Iris pigment epithelial cell (primary cell): ENCODE data around the gene TMPRSS6.
"Not testable (repeated sequence)": the region's sequence is repeated elsewhere in the genome, so short reads cannot be mapped to it uniquely, and the experiment has no call there.

Experiments used
- DNase-seq: peaks from one replicate; pipeline ENCODE4 v3.0.0-alpha.2; 2011; ENCODE audit warnings: low read depth

TMPRSS6 gene

DNA sequence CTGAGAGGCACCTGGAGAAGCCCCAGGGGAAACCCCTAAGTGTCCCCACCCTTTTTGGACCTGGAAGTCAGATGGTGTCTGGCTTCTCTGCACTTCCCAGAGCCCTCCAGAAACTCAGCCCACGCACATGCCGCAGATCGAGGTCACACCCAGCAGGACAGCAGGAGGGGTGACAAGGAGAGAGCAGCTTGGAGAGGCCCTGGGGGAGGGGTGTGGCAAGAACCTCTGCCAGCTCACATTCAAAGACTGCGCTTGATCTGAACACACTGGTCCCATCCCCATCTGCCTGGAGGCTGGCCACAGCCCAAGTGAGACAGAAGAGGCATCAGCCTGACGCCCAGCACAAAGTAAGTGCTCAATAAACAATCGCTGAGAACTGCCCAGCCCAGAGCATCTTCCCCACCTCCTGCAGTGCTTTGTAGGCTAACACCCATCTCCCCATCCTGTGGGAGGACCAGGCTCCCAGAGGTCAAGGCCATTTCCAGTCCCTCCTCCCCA is 21.4 kb downstream of the TMPRSS6 start:
- no peak for DNase-seq

DNA sequence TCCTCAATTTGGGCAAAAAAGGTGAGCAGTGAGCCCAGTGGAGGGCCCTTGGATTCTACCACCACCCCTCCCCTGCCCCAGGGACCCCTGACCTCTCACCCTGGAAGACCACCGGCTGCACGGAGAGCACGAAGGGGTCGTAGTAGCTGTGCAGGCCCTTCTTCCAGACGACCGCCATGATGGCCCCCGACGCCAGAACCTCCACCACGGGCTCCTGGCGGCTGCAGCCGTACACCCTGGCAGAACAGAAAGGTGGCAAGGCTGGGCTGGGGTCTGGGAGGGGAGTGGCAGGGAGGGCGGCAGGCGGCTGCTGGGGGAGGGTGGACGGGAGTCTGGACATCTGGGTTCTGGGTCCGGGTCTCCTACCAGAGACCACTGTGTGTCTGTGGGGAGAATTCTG is 23.3 kb downstream of the TMPRSS6 start:
- no peak for DNase-seq

DNA sequence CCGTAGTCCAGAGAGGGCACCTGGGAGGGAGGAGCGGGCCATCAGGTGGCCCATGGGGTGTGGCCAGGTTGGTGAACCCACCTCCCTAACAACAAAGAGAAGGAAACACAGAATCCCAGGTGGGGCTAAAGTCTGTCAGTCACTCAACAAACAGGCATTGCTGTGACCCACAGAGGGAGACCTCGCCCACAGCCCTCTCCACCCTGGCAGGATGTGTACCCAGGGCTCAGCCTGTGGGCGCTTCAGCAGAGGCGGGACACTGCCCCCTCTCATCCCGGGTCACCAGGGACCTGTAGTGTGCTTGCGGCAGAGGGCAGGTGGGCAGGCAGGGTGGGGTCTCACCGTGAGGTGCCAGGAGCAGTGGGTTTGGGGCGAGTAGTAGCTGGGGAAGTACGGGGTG is 25.1 kb downstream of the TMPRSS6 start:
- no peak for DNase-seq

GRCh38 chr22:37083914-37084313 is 25.6 kb downstream of the TMPRSS6 start:
- DNase-seq = no peak

- DNase-seq = peak; percentile 43
These were observed 27.2 kb downstream of the TMPRSS6 start for GRCh38 chr22:37082251-37082873.

GRCh38 chr22:37080838-37081237 is 28.7 kb downstream of the TMPRSS6 start:
- DNase-seq = no peak

DNA sequence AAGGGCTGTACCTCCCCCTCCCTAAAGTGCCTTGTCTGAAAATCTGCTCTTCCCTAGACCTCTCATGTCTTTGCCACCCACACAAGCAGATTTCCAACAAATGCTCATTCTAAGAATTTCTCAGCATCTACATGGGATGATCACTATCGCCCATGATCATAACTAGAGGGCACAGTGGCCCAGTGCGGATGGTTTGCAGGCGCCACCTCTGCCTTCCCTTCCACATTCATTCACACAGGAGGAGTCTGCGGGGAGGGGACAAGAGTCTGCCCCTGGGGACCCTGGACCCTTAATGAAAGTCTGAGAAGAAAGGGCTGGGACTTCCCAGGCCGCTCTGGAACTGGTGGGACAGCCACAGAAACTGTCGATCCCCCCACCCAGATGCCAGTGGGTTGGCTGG is 29.1 kb downstream of the TMPRSS6 start:
- DNase-seq = no peak

DNA sequence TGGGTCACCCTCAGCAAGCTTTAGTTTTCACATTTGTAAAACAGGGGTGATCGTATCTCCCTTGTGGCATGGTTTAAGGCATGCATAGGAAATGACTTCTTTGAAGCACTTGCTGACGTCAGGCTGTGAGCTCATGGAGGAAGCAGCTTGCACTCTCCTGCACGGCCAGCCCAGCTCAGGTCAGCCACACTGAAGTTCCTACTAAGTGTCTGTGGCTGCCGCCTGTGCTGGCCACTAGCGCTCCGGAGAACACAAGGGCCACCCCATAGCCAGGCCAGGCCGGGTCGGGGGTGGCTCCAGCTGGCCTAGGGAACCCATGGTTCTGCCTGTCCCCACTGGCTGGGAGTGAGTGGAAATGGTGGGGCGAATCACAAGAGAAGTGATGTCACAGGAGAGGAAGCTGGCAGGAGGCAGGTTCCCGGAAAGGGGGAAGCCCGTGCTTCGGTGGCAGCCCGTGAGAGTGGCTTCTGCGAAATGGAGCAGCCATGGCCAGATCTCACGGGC is 29.8 kb downstream of the TMPRSS6 start:
- peak; percentile 62 for DNase-seq

DNA sequence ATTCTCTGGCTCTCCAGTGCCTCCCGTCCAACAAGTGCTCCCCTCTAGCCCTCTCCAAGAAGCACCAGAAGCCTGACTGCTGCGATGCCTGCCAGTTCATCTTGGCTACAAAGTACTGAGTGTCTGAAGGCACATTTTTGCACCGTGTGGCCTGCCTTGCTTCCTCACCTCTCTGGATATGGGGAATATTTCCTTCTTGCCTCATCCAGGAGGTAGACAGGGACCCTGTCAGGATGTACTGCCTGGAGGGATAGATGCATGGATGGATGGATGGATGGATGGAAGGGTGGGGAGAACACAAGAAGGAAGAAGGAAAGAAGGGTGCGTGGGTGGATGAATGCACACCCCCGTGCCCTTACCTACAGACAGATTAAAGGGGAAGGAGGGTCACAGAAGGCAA is 30.4 kb downstream of the TMPRSS6 start:
- no peak for DNase-seq

DNA sequence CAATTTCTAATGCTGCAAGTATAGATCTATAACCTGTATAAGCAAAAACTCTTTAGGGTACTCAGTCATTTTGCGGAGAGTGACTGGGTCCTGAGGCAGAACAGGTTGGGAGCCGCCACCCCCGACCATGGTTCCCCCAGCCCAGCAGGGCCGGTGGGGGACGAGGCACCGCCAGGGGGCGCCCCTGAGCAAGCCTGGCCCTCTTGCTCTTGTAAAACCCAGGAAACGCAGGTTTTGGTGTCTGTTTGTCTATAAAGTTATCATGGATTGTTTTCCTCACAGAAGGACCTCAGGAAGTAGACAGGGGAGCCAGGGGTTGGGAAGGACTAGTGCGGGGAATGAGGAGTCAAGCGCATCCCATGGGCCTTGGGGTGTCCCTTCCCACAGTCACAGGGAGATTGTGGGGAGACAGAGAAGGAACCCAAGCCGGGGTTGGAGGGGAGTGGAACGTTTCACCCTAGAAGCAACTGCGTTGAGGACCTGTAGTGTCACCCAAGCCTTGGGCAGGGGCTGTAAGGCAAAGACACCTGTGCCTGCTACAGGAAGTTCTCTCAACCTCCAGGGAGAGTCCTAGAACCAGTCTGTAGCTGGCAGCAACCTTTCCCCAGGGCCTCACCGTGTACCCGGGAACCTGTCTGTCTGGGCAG is 31.6 kb downstream of the TMPRSS6 start:
- DNase-seq = peak; percentile 33

- DNase-seq = no peak
These were observed 33.6 kb downstream of the TMPRSS6 start for GRCh38 chr22:37075822-37076433.

GRCh38 chr22:37075046-37075445 is 34.5 kb downstream of the TMPRSS6 start:
- no peak for DNase-seq

DNA sequence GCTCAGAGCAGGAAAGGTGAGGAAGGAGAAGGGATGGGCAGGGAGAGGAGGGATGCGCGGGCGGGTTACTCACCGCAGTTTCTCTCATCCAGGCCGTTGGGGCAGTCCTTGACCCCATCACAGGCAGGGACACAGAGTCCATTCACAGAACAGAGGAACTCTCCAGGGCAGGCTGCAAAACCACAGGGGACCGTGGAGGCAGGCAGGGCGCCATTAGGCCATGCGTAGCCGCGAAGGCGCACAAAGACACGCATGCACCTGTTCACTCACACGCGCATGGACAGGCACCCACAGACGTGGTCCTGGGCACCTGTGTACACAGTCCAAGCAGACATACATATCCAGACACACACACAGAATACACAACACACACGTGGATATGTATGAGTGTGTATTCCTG is 35.0 kb downstream of the TMPRSS6 start:
- DNase-seq = no peak

DNA sequence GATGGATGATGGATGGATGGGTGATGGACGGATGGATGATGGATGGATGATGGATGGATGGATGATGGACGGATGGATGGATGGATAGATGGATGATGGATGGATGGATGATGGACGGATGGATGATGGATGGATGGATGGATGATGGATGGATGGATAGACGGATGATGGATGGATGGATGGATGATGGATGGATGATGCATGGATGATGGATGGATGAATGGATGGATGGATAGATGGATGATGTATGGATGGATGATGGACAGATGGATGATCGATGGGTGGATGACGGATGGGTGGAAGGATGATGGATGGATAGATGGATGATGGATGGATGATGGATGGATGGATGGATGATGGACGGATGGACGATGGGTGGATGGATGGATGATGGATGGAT is 36.8 kb downstream of the TMPRSS6 start:
- DNase-seq = no peak

GRCh38 chr22:37071850-37072592 is 37.5 kb downstream of the TMPRSS6 start:
- not testable (repeated sequence) for DNase-seq

GRCh38 chr22:37070744-37071143 is 38.8 kb downstream of the TMPRSS6 start:
- no peak for DNase-seq

DNA sequence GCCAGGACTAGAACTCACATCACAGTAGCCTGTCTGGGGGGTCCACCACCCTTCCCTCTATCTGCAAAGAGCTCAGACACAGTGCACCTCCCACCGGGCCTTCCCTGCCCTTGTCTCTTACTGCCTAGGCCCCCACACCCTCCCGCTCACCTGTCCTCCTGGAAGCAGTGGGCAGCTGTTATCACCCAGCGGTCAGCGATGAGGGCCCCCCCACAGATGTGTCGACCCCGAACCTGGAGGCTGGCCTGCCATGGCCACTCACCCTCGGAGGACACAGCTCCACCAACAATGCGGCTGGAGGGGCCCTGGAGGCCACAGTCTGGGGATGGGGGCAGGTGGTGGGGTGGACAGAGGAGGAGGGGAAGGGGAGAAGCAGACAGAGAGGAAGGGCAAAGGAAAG is 39.2 kb downstream of the TMPRSS6 start:
- DNase-seq = no peak

DNA sequence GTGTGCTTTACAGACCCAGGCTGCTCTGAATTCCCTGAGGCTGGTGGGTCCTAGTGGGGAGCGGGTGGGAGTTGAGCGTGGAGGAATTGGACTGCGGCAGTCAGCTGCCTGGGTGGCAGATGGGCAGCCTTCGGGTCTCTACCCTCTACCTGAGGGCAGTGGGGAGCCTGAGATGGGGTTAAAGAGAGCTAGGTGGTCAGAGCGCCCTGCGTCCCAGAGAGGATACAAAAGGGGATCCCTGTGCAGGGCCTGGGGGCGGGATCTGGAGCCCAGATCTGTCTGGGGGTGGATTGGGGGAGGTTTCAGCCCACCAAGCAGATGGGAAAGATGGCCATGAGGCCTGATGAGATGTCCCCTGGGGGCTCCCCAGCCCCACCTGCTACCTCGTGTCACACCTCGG is 39.8 kb downstream of the TMPRSS6 start:
- no peak for DNase-seq

- no peak for DNase-seq
These were observed 40.2 kb downstream of the TMPRSS6 start for GRCh38 chr22:37069319-37069718.

- DNase-seq = no peak
These were observed 40.7 kb downstream of the TMPRSS6 start for GRCh38 chr22:37068859-37069258.

- no peak for DNase-seq
These were observed 42.1 kb downstream of the TMPRSS6 start for GRCh38 chr22:37067428-37067827.

- DNase-seq = no peak
These were observed 43.6 kb downstream of the TMPRSS6 start for GRCh38 chr22:37065961-37066360.

GRCh38 chr22:37065180-37065579 is 44.3 kb downstream of the TMPRSS6 start:
- DNase-seq = no peak
